NCI-H146 treated with DMSO at 0.1 percent for 48 hours (cell line): ENCODE results near the gene STIL.
A peak's percentile ranks its signal among the peaks of the same experiment; 100 is the strongest.
"Not testable (repeated sequence)": the region's sequence is repeated elsewhere in the genome, so short reads cannot be mapped to it uniquely, and the experiment has no call there.

ENCODE experiments used
- DNase-seq: peaks from one replicate; lab custom pipeline; 2025; ENCODE audit not compliant: unreplicated experiment; lab: John Stamatoyannopoulos, UW

Gene STIL

DNA sequence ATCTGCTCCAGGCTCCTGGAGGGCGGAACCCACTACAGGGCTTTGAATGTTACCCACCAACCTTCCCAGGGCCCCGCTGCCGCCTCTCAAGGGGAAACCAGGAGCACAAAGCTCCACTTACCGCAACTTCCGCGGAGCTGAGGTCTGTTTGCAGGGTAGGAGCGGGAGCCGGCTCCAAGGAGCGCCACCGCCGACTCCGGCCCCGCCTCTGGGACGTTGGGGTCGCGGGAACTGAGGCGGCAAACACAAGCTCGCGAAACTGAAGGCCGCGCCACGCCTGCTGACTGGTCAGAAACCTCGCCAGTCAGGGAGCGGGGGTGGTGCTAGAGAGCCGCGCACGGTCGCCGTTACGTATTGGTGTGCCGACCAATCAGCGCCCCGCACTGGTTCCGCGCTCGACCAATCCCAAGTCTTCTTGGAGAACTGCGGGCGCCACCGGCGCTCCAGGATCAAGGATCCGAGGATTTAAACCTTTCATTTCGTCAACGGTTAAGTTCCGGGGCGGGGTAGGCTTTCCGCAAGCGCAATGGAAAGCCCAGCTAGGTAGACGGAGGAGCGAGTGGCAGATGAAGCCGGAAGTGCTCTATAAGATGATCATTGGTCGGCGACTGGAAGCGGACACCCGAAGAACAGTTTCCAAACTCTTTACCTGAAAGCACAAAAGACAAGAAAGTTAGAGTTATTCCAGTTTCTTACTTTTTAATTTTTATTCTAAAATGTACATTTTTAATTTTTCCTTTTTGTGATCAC is at the start of gene STIL:
STIL (minus strand) TSS at position 233 of the 750 bp plus-strand sequence. CDS start 3,828 bp downstream, outside the sequence.
- peak; percentile 93 for DNase-seq

DNA sequence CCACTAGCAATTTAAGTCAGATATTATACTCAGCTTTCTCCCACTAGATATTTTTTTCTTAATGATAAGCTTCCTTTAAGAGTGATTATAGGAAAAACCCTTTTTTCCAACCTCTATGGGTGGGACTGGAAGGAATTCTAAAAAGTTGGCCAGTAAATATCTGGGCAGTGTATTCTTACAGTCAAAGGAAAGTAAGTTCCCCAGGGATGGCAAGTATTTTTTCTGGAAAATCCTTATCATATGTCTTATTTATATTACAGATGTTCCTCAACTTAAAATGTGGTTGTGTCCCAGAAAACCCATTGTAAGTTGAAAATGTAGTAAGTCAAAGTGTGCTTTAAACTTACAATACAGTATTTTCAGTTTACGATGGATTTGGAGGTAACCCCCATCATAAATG is 48.9 kb upstream of the STIL start:
- no peak for DNase-seq

DNA sequence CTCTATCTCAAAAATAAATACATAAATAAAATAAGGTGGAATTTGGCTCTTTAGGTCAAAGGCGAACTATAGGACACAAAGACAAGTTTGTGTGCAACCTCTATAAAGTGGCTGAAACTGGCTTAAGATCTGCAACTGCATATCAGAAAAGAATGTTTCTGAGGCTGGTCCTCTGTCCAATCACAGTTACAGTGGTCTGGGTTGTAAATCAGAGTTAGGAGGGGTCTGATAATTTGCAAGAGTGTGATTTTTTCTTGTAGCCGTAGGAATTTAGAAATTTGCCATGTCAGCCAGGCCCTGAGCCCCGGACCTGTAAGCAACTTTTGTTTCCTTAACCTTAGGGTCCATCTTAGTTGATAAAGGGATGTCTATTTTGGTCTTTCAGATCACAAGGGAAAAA is 47.4 kb upstream of the STIL start:
- no peak for DNase-seq

DNA sequence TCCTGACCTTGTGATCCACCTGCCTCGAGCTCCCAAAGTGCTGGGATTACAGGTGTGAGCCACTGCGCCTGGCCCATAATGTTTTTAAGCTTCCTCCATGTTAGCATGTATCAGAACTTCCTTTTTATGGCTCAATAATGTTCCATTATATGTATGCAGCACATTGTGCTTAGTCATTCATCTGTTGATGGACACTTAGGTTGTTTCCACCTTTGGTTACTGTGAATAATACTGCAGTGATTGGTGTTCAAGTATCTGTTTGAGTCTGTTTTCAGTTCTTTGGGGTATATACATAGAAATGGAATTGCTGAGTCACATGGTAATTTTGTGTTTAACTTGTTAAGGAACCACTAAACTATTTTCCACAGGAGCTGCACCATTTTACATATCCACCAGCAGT is 37.4 kb upstream of the STIL start:
- no peak for DNase-seq

DNA sequence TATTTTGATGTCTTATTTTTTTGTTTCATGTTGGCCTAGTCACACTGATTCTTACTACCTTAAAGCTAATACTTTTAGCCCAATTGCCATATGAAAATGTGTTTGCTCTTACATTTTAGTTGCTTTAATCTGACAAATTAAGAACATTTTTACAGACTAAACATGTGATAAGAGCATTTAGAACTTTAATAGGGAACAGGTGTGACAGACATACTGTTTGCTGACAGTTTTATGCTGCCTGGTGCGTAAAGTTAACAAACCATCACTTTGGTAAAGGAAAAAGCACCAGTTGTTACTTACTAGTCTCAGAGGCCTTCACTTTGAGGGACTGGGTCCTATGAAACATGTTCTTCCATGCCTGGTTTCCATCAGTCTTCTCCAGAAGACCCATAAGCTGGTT is 34.3 kb upstream of the STIL start:
- no peak for DNase-seq

DNA sequence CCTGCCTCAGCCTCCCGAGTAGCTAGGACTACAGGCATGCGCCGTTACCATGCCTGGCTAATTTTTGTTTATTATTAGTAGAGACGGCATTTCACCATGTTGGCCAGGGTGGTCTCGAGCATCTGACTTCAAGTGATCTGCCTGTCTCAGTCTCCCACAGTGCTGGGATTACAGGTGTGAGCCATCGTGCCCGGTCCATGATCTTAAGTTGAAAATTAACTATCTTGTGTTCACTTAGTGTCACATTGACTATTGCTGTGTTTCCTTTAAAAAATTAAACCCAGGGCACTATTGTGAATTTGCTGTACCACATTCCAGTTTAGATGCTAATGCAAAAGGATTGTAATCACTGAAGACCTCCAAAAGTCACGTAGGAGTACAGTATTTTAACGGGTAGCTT is 33.8 kb upstream of the STIL start:
- no peak for DNase-seq

DNA sequence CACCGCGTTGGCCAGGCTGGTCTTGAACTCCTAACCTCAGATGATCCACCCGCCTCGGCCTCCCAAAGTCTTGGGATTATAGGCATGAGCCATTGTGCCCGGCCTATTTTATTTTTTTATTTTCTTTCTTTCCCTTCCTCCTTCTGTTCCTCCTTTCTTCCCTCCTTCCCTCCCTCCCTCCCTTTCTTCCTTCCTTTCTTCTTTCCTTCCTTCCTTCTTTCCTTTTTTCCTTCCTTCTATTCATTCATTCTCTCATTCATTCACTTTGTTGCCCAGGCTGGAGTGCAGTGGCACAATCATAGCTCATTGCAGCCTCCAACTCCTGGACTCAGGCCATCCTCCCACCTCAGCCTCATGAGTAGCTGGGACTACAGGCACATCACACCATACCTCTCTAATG is 33.0 kb upstream of the STIL start:
- DNase-seq, result not testable (repeated sequence)

DNA sequence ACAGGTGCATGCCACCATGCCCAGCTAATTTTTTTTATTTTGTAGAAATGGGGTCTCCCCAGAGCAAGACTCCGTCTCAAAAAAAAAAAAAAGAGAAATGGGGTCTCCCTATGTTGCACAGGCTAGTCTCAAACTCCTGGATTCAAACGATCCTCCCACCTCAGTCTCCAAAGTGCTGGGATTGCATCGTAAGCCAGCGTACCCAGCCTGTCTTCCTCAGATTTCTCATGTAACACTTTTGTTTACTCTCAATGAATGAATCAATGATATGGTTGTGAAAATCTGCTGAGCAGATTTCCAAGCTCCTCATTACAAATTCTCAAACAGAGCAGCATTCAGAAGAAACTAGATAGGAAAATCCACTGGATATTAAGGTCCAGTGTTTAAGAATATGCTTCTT is 26.3 kb upstream of the STIL start:
- DNase-seq, result no peak

DNA sequence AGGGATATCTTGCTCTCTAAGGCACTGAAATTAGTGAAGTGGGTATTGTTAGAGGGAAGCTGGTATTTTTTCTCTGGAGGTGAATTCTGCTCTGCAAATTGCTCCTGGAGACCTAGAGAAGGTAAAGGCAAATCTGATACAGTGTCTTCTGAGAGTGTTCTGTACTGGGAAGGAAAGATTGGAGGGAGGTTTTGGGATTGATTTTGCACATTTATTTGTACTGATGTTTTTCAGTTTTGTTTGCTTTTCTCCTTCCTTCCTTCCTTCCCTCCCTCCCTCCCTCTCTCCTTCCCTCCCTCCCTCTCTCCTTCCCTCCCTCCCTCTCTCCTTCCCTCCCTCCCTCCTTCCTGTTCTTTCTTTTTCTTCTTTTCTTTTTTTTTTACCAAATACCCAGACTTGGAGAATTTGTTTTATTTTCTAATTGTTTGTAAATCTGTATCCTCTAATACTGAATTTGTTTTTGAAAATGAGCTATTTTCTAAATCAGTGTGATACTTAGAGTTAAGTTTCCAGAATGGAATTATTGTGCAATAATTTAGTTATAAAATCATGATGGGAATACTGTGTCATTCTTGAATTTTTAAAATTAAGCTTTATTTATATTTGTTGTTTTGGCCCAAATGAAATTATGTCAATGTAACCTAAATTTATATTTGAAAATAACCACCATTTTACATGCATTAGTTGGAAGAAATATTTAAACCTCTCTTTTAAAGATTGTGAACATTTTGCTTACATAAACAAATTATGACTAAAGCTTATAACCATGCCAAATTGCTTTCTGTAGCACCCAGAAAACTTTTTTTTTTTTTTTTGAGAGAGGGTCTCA is 24.5 kb upstream of the STIL start:
- DNase-seq, result no peak

DNA sequence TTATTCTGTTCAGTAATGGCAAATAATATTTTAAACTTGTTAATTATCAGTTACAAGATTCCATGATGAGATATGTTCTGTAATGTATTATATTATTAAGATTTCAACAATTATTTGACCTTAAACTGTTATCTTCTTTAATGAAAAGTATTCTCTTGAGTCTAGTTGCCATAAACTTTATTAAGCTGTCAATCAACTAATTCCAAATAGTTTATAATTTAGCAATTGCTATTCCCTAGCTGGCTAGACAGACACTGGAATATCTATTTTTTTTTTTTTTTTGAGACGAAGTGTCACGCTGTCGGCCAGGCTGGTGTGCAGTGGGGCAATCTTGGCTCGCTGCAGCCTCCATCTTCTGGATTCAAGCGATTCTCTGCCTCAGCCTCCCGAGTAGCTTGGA is 23.4 kb upstream of the STIL start:
- no peak for DNase-seq

DNA sequence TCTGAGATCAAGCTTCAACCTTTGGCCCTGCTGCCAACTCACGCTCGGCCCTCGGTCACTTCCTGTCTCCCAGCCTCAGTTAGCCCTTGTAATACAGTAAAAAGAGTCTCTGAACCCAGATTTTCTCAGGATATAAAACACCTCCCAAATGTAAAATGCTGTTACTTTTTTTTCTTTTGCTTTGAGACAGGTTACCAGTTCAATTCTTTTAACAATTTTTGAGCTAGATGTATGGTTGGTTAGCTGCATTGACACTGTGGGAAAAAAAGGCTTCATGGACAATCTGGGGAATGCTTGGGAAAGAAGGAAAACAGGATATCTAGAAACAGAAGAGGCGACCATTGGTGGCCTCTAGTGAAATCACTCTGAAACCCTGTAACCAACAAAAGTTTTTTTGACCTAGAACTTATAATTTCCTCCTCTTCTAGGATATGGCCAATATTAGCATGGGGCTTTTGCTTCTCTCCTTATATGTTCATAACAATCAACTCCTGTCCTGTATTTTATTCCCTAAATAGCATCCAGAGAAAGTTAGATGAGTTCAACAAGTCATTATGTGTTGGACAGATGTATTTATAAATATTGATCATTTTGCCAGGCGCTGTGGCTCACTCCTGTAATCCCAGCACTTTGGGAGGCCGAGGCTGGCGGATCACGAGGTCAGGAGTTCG is 21.0 kb upstream of the STIL start:
- no peak for DNase-seq

DNA sequence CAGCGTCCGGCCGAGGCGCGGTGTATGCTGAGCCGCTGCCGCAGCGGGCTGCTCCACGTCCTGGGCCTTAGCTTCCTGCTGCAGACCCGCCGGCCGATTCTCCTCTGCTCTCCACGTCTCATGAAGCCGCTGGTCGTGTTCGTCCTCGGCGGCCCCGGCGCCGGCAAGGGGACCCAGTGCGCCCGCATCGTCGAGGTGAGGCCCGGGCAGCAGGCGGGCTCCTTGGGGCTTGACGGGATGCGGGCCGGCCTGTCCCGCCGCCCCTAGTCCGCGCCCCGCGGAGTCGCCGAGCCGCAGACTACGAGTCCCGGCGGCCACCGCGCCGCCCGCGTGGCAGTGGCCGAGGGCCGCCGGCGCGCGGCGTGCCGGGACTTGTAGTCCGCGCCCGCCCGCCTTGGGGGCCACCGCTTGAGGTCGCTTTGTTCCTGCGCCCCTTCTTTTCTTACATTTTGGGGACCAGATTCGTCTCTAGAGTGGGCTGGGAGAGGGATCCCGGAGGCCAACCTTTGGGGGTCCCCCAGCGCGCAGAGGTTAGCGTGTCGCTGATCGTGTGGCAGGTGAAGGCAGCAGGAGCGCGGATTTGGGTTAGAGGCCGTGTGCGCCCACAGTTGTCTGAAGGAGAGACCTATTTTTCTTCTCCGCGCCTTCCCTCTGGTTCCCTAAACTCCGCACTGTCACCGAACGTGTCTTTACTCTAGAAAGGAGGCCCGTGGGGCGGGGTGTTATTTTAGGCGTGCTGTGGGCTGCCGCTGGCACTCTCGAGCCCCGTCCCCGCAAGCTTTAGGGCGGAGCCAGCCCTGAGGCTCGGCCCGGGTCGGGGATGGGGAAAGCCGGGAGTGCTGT is 20.2 kb upstream of the STIL start:
- peak; percentile 47 for DNase-seq

DNA sequence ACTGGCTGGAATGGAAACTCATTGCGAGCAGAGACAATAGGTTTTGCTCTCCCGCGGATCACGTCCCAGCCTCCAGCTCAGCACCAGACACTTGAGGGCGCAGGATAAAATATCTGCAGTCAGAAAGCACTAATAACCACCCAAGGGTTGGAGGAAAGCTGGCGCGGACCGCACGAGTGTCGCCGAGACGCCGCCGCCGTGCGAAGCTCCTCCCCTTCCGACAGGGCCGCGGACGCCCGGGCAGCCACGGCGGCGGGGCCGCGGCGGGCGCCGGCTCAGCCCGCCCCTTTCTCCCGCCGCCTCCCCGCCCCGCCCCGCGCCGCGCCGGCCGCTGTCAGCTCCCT is 19.6 kb upstream of the STIL start, which contains the start of gene CMPK1:
CMPK1 (plus strand) TSS at position 213 of the 344 bp plus-strand sequence. CDS start 156 bp downstream, outside the sequence.
- peak; percentile 64 for DNase-seq

DNA sequence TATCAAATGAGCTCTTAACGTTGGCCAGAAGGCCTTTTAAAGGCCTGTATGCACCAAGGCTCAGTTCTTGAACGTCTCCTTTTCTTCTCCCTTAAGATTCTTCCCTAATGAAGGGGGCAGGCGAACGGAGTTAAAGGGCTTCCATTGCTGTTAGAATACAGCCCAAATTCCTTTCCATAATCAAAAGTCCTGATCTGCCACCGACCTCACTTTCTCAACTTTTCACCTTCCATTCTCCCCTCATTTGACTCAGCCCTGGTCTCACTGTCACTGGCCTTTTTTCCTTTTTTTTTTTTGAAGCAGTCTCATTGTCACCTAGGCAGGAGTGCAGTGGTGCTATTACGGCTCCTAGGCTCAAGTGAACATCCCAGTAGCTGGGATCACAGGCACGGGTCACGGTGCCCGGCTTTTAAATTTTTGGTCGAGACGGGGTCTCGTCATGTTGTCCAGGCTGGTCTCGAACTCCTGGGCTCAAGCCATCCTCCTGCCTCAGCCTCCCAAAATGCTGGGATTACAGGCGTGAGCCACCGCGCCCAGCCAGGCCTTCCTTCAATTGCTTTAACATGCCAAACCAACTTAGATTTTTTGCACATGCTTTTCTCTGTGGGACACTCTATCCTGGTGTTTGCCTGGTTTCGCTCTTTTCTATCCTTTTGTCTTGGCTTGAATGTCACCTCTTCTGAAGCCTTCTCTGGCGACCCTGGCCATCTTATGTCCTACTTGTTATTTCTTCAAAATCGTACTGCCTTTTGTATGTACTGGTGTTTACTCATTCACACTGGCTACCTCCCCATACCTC is 19.0 kb upstream of the STIL start:
- no peak for DNase-seq

DNA sequence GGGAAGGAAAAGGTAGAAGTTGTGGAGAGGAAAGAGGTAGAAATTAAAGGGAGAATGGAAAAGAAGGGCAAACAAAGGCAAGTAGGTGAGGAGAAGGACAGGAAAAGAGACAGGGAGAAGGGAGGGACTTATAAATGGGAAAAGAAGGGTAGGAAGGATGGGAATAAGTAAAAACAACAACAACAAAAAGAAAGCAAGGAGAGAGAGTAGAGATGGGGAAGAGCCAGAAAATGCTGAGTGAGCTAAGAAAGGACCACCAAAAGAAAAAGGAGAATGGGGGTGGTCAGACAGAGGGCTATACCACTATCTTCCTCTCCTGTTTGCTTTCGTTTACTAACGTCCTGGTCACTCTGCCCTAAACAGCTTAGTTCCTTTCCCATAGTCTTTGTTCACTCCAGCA is 17.9 kb upstream of the STIL start:
- no peak for DNase-seq

DNA sequence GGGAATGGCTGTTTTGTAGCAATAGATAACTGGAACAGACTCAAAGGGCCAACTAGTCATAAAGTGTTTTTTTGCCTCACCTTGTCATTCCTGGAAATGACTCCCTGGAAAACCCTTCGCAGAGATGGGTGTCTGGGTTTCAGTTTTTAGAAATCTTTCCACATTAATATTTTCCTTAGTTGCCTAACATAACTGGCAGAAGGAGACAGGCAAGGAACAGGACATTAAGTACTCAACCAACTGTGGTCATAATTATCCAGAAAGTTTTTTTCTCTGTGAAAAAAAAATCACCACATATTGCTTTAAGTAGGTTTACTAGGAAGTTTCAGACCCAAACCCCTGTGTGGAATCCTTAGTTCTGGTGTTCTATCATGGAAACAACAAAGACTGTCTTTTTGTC is 16.3 kb upstream of the STIL start:
- DNase-seq, result no peak

DNA sequence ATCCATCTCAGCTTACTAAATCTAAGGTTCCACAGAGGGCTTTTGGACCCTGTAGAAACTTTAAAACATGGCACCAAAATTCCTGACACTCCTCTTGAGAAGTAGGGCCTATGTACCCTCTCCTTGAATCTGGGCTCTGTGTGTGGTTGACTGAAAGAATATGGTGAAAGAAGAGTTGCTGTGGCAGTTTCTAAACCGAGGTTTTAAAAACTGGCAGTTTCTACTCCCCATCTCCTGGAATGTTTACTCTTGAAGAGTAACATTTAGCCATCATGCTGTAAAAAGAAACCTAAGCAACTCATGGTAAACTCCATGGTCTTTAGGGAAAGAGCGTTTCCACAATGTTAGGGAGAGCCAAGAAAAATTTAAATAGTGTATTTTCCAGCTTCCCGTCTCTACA is 15.0 kb upstream of the STIL start:
- no peak for DNase-seq

DNA sequence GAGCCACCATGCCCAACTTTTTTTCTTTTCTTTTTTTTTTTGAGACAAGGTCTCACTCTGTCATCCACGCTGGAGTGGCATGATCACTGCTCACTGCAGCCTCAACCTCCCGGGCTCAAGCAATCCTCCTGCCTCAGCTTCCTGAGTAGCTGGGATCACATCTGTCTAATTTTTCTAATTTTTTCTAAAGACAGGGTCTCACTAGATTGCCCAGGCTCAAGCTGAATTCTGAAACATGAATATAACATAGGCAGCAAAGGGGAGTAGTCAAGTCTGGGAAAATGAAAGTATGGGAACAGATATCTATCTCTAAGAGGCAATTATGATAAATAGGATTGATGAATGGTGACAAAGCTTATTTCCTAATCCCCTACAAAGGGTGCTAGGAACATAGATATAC is 12.3 kb upstream of the STIL start:
- DNase-seq, result no peak

DNA sequence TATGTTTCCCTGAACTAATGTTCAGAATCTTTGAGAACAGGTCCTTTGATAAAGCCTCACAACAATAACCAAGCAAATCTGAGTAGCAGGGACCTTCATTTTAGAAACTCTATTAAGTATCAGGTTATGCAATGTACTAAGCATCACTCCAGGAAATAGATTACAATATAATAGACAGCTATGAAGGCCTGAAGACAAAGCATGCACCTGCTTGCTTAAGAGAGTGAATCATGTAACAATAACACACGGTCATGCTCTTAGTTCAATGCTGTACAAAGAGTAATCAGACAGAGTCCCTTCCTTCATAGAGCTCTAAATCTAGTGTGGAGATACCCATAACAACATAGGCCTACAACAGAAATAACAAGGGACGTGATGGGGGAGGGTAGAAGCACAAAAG is 11.6 kb upstream of the STIL start:
- DNase-seq, result peak; percentile 56

DNA sequence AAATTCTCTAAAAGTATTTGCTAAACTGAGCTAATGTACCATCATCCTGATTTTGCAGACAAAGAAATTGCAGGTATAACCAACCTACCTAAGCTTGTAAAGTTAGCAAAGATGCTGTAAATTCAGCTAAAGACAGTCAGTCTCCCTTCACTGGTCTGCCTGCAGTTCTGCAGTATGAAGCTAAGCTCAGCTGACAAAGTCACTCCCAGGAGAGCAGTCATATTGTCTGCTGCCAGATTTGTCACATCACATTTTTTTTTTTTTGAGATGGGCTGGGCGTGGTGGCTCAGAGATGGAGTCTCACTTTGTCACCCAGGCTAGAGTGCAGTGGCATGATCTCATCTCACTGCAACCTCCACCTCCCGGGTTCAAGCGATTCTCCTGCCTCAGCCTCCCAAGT is 10.7 kb upstream of the STIL start:
- no peak for DNase-seq
